ENCODE results near the gene P4HB. TPM values are rescaled to one million over a fixed set of nuclear protein-coding genes. Genes with fewer than 3 reads are reported as not detected.

The P4HB gene
- total RNA-seq, 6 experiments from 2014 or later = 856 to 5,039 (median 1,455) TPM

DNA sequence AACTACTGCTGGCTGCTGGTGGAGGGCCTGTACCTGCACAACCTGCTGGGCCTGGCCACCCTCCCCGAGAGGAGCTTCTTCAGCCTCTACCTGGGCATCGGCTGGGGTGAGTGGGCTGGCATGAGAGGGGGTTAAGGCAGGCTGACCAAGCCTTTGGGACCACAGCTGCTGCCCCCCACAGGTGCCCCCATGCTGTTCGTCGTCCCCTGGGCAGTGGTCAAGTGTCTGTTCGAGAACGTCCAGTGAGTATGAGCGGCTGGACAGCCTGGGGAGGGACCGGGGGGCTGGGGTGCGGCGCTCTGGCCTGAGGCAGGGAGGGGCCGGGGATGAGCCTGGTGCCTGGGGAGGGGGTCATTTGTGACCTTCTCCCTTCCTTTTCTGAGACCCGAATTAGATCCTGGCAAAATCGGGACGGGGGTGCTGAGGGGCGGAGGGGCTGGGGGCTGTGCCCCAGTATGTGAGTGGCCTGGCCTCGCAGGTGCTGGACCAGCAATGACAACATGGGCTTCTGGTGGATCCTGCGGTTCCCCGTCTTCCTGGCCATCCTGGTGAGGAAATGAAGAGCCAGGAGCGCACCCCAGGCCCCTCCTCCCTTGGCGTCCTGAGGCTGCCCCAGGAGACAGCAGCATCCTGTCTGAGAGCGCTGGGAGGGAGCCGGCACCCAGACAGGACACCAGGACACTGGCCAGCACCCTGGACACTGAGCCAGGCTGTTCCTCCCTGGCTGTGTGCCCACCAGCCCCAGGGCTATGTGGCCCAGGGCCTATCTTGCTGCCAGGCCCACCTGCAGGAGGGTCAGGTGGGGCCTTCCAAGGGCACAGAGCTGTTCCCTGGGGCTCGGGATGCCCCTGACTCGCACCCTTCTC lies 48.4 kb downstream of the P4HB start:
- no peak for TF ChIP-seq POLR2A (IDR thresholded peaks at IDR 0.05)
- TF ChIP-seq, protein P1, sequence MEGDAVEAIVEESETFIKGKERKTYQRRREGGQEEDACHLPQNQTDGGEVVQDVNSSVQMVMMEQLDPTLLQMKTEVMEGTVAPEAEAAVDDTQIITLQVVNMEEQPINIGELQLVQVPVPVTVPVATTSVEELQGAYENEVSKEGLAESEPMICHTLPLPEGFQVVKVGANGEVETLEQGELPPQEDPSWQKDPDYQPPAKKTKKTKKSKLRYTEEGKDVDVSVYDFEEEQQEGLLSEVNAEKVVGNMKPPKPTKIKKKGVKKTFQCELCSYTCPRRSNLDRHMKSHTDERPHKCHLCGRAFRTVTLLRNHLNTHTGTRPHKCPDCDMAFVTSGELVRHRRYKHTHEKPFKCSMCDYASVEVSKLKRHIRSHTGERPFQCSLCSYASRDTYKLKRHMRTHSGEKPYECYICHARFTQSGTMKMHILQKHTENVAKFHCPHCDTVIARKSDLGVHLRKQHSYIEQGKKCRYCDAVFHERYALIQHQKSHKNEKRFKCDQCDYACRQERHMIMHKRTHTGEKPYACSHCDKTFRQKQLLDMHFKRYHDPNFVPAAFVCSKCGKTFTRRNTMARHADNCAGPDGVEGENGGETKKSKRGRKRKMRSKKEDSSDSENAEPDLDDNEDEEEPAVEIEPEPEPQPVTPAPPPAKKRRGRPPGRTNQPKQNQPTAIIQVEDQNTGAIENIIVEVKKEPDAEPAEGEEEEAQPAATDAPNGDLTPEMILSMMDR (IDR thresholded peaks at IDR 0.05) = no peak
- Histone ChIP-seq H3K36me3 (peaks cover 0 to 3% (median 0%) of the 10 kb centered on the region in 4 donors), H3K27me3 (no peaks in the 10 kb centered on the region), H3K4me3 (no peak overlapping the region), H3K9me3 (no peaks in the 10 kb centered on the region), H3K4me1 (no peaks in the 10 kb centered on the region), H3K27ac (no peak overlapping the region)
- WGBS (ENCODE audit: insufficient coverage, low coverage, low lambda C conversion rate, missing lambda C conversion rate) = no CpG with 5 or more reads among the region's 24 CpGs
- intact Hi-C loops (cut with DNase I) = no loop called here
- ATAC-seq (peak; percentile 7 to 42 (median 16)), DNase-seq (peak in 2 of 3 donors; percentile 47 to 61)

DNA sequence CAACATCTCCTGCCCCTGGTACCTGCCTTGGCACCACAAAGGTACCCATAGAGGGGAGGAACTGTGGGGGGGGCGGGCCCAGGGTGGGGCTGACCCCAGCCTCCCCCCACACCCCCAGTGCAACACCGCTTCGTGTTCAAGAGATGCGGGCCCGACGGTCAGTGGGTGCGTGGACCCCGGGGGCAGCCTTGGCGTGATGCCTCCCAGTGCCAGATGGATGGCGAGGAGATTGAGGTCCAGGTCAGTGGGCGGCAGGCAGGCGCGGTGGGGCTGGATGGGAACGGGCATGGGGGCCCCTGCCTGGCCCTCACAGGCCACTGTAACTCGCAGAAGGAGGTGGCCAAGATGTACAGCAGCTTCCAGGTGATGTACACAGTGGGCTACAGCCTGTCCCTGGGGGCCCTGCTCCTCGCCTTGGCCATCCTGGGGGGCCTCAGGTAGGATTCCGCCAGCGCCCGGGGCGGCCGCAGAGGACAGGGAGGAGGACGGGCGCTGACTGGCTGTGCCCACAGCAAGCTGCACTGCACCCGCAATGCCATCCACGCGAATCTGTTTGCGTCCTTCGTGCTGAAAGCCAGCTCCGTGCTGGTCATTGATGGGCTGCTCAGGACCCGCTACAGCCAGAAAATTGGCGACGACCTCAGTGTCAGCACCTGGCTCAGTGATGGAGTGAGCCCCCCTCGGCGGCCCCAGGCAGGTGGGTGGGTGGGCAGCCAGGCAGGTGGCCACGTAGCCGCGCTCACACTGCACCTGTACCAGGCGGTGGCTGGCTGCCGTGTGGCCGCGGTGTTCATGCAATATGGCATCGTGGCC lies 49.2 kb downstream of the P4HB start:
- peak in 1 of 3 donors; percentile 47 for DNase-seq
- intact Hi-C loops (cut with DNase I) = no loop called here
- Histone ChIP-seq H3K36me3 (peaks cover 0 to 3% (median 0%) of the 10 kb centered on the region in 4 donors), H3K4me3 (no peak overlapping the region), H3K9me3 (no peaks in the 10 kb centered on the region), H3K27me3 (no peaks in the 10 kb centered on the region), H3K27ac (no peak overlapping the region), H3K4me1 (peaks cover 0 to 1% (median 0%) of the 10 kb centered on the region in 4 donors)
- TF ChIP-seq POLR2A (IDR thresholded peaks at IDR 0.05) = no peak
- TF ChIP-seq, protein P1 (IDR thresholded peaks at IDR 0.05) = no peak
- no peak for ATAC-seq
- WGBS (ENCODE audit: insufficient coverage, low coverage, low lambda C conversion rate, missing lambda C conversion rate) = 63% methylated on average over 5 of the region's 42 CpGs

DNA sequence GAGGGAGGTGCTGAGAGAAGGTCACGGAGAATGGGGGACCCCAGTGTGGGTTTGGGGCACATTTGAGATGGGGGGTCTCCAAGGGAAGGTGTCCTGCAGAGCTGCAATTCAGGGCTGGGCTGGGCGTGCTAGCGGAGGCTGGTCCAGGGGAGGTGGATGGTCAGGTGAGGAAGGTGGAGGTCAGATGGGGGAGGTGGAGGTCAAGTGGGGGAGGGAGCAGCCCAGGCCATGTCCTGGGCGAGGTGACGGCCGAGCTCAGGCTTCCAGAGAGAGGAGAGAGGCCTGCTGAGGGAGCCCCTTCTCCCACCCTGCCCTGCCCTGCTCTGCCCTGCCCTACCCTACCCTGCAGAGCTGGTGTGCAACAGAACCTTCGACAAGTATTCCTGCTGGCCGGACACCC lies 49.9 kb downstream of the P4HB start:
- 81% methylated on average over 4 of the region's 8 CpGs for WGBS (ENCODE audit: insufficient coverage, low coverage, low lambda C conversion rate, missing lambda C conversion rate)
- no peak overlapping the region for H3K4me3 ChIP-seq
- no peak overlapping the region for H3K27ac ChIP-seq
- no peaks in the 10 kb centered on the region for H3K9me3 ChIP-seq
- TF ChIP-seq, protein P1 (IDR thresholded peaks at IDR 0.05) = no peak
- TF ChIP-seq POLR2A (IDR thresholded peaks at IDR 0.05) = no peak
- H3K4me1 ChIP-seq = peaks cover 0 to 7% (median 0%) of the 10 kb centered on the region in 4 donors
- H3K36me3 ChIP-seq = peaks cover 0 to 3% (median 0%) of the 10 kb centered on the region in 4 donors
- intact Hi-C loops (cut with DNase I) = no loop called here
- no peak for ATAC-seq
- no peaks in the 10 kb centered on the region for H3K27me3 ChIP-seq
- no peak for DNase-seq

DNA sequence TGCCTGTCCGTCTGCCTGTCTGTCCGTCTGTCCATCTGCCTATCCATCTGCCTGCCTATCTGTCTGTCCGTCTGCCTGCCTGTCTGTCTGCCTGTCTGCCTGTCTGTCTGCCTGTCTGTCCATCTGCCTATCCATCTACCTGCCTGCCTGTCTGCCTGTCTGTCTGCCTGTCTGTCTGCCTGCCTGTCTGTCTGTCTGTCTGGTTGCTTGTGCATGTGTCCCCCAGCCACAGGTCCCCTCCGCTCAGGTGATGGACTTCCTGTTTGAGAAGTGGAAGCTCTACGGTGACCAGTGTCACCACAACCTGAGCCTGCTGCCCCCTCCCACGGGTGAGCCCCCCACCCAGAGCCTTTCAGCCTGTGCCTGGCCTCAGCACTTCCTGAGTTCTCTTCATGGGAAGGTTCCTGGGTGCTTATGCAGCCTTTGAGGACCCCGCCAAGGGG lies 50.8 kb downstream of the P4HB start:
- no peak overlapping the region for H3K4me3 ChIP-seq
- peaks cover 0 to 7% (median 0%) of the 10 kb centered on the region in 4 donors for H3K4me1 ChIP-seq
- H3K27me3 ChIP-seq = no peaks in the 10 kb centered on the region
- no peaks in the 10 kb centered on the region for H3K9me3 ChIP-seq
- WGBS (ENCODE audit: insufficient coverage, low coverage, low lambda C conversion rate, missing lambda C conversion rate) = 65% methylated on average over 4 of the region's 7 CpGs
- H3K27ac ChIP-seq = no peak overlapping the region
- TF ChIP-seq POLR2A (IDR thresholded peaks at IDR 0.05) = no peak
- TF ChIP-seq, protein P1 (IDR thresholded peaks at IDR 0.05) = no peak
- ATAC-seq (no peak), DNase-seq (no peak)
- intact Hi-C loops (cut with DNase I) = no loop called here
- H3K36me3 ChIP-seq = peaks cover 0 to 3% (median 0%) of the 10 kb centered on the region in 4 donors
